Endothelial cell (in vitro differentiated cells): ENCODE results near the gene FBN2. TPM values are rescaled to one million over a fixed set of nuclear protein-coding genes. Genes with fewer than 3 reads are reported as not detected.

Experiments
- DNase-seq: peaks from one replicate; pipeline ENCODE4 v3.0.0; 2021; ENCODE audit warnings: low spot score
- H3K27ac Mint-ChIP-seq: one replicate; pipeline ENCODE4 v1.8.0; 2021; ENCODE audit warnings: mixed read lengths, inconsistent platforms; ENCODE audit not compliant: unreplicated experiment
- H3K27me3 Mint-ChIP-seq: one replicate; pipeline ENCODE4 v1.8.0; 2021; ENCODE audit warnings: mild to moderate bottlenecking, moderate library complexity, mixed read lengths, inconsistent platforms; ENCODE audit not compliant: unreplicated experiment
- H3K36me3 Mint-ChIP-seq: one replicate; pipeline ENCODE4 v1.8.0; 2021; ENCODE audit warnings: mild to moderate bottlenecking, low read depth, mixed read lengths, inconsistent platforms; ENCODE audit not compliant: unreplicated experiment
- H3K4me1 Mint-ChIP-seq: one replicate; pipeline ENCODE4 v1.8.0; 2021; ENCODE audit warnings: mild to moderate bottlenecking, mixed read lengths, inconsistent platforms; ENCODE audit not compliant: unreplicated experiment
- H3K4me3 Mint-ChIP-seq: one replicate; pipeline ENCODE4 v1.8.0; 2021; ENCODE audit warnings: mild to moderate bottlenecking, mixed read lengths, inconsistent platforms; ENCODE audit not compliant: unreplicated experiment
- H3K9me3 Mint-ChIP-seq: one replicate; pipeline ENCODE4 v1.8.0; 2021; ENCODE audit warnings: mixed read lengths, inconsistent platforms; ENCODE audit not compliant: unreplicated experiment
- total RNA-seq: library from RNA; stranded (reverse); fragmentation: NEBNext Ultra II Directional; extraction: Animal tissue kit (Norgen Biotek cat#: 25700); gene quantifications from one replicate; pipeline ENCODE4 v1.2.1, GENCODE V29; 2021; ENCODE audit not compliant: unreplicated experiment
- TF ChIP-seq, protein P1 (sequence below): fragments of 200-600 bp; sonication (generic); IDR thresholded peaks from one replicate; pipeline ENCODE4 v1.5.0; 2021; ENCODE audit warnings: antibody characterized with exemption; ENCODE audit not compliant: unreplicated experiment

The FBN2 gene
- total RNA-seq, 1 donor from 2014 or later: 106 TPM

DNA sequence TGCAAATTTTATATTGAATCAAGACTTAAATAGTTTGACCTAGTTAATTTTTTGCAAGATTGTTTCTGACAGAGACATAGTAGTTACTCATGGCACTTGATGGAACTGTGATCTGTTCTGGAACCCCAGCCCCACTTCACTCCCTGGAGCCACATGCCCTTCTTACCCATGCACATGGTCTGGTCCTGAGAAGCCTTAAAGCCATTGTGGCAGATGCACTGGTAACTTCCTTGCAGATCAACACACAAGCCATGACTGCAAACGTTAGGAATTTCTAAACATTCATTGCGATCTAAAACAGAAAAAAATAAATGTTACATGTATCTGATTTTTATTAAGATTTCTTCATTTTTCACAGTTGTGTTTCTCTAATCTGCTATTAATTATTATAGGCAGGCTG, 233.3 kb downstream of the FBN2 start:
- H3K4me3 Mint-ChIP-seq: no peak overlapping the region
- peaks cover 21% of the 10 kb centered on the region for H3K36me3 Mint-ChIP-seq
- no peak for DNase-seq
- H3K27me3 Mint-ChIP-seq: no peaks in the 10 kb centered on the region
- no peaks in the 10 kb centered on the region for H3K4me1 Mint-ChIP-seq
- no peaks in the 10 kb centered on the region for H3K9me3 Mint-ChIP-seq
- no peak overlapping the region for H3K27ac Mint-ChIP-seq
- TF ChIP-seq, protein P1, sequence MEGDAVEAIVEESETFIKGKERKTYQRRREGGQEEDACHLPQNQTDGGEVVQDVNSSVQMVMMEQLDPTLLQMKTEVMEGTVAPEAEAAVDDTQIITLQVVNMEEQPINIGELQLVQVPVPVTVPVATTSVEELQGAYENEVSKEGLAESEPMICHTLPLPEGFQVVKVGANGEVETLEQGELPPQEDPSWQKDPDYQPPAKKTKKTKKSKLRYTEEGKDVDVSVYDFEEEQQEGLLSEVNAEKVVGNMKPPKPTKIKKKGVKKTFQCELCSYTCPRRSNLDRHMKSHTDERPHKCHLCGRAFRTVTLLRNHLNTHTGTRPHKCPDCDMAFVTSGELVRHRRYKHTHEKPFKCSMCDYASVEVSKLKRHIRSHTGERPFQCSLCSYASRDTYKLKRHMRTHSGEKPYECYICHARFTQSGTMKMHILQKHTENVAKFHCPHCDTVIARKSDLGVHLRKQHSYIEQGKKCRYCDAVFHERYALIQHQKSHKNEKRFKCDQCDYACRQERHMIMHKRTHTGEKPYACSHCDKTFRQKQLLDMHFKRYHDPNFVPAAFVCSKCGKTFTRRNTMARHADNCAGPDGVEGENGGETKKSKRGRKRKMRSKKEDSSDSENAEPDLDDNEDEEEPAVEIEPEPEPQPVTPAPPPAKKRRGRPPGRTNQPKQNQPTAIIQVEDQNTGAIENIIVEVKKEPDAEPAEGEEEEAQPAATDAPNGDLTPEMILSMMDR: no peak

DNA sequence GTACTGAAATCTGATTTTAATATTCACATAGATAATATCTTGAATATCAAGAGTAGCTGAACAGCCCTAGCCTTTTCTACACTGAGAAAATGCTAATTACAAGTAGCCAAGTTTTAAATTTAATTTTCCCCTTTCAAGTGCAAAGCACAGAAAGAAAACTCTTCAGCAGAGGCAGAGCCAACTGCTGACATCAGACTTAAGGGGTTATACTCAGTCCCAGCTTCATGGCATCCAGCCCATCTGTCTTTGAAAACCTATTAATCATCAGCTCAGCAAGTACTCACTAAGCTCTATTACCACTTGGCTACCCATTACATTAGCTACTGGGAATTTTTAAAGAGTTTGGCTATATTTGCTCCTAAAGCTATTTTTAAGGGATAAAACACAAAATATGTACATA, 234.0 kb downstream of the FBN2 start:
- Mint-ChIP-seq H3K9me3 (no peaks in the 10 kb centered on the region), H3K27ac (no peak overlapping the region), H3K4me3 (no peak overlapping the region), H3K36me3 (peaks cover 26% of the 10 kb centered on the region), H3K27me3 (no peaks in the 10 kb centered on the region), H3K4me1 (no peaks in the 10 kb centered on the region)
- DNase-seq: no peak
- TF ChIP-seq, protein P1: no peak

DNA sequence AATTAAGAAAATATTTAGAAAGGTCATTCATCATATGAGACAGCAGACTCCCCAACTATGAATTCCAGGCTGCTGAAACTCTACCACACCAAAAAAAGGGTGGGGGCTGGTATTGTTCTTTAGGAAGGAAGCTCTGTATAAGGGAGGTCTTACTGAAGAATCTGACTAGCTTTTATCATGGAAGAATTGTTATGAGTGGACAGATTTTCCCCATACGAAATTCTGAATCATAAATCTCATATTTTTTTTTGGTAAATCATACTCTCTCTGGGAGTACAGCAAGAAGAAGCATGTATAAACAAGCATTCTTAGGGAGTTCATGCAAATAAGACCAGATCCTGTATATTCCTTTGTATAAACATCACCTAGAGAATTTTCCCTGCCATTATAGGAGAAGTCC, 234.5 kb downstream of the FBN2 start:
- Mint-ChIP-seq H3K27ac (no peak overlapping the region), H3K36me3 (peaks cover 26% of the 10 kb centered on the region), H3K9me3 (no peaks in the 10 kb centered on the region), H3K4me1 (no peaks in the 10 kb centered on the region), H3K4me3 (no peak overlapping the region), H3K27me3 (no peaks in the 10 kb centered on the region)
- no peak for DNase-seq
- TF ChIP-seq, protein P1: no peak

DNA sequence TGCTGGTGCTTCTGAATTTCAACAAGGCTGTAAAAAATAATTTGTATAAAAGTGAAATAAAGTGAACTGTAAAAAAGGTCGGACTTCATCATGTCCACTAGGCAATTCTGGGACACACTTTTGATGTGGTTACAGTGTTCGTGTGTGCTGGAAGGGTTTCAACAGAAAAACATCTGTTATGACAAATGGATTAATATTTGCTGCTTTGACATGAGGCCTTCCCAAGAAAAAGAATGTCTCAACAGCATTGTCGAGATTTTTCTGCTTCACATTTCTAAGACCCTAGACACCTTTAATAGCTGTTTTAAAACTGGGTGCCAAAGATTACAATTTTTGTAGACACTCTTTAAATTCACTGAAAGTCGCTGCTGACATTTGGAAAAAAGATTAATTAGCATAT, 237.9 kb downstream of the FBN2 start:
- Mint-ChIP-seq H3K4me1 (no peaks in the 10 kb centered on the region), H3K4me3 (no peak overlapping the region), H3K9me3 (no peaks in the 10 kb centered on the region), H3K27me3 (no peaks in the 10 kb centered on the region), H3K27ac (no peak overlapping the region), H3K36me3 (peaks cover 35% of the 10 kb centered on the region)
- TF ChIP-seq, protein P1: no peak
- DNase-seq: no peak

DNA sequence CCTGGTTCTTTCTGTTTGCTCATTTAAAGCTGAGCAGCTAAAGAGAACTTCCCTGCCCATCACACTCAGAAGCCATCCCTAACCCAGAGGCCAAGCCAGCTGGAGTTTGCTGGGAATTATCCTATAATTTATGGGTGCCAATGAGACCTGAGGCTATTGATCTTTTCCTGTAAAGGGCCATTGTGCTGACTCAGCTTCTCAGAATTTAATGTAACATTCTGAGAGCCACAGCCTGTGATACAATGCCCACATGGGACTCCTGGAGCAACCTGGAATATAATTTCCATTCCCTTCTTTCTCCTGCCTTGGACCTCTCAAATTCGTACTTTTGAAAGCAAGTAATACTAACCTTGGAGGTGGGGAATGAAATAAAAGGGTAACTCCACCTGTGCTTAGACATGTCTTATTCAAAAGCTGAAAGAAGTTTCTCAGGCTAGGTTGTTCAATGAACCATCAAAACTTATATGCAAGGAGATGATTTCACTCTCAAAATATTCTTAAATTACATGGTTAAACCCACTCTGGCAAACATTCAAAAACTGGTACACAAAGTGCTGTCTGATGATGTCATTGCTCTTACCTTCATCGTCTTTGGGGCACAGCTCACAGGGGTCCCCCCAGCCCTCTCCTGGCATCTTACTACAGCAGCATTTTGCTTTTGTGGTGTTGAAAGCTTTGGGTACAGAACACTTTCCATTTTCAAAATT, 247.7 kb downstream of the FBN2 start:
- peaks cover 35% of the 10 kb centered on the region for H3K36me3 Mint-ChIP-seq
- no peak for DNase-seq
- TF ChIP-seq, protein P1: no peak
- H3K9me3 Mint-ChIP-seq: no peaks in the 10 kb centered on the region
- H3K4me1 Mint-ChIP-seq: no peaks in the 10 kb centered on the region
- H3K27me3 Mint-ChIP-seq: no peaks in the 10 kb centered on the region
- H3K4me3 Mint-ChIP-seq: no peak overlapping the region
- no peak overlapping the region for H3K27ac Mint-ChIP-seq
